CD1c-positive myeloid dendritic cell (primary cell): Measurements from ENCODE around the gene DNAJB1.
"Not testable (repeated sequence)": the region's sequence is repeated elsewhere in the genome, so short reads cannot be mapped to it uniquely, and the experiment has no call there.

ENCODE experiments used
- DNase-seq: peaks from one replicate; pipeline ENCODE4 v3.0.0-alpha.2; 2016; ENCODE audit errors: extremely low spot score

The DNAJB1 gene

DNA sequence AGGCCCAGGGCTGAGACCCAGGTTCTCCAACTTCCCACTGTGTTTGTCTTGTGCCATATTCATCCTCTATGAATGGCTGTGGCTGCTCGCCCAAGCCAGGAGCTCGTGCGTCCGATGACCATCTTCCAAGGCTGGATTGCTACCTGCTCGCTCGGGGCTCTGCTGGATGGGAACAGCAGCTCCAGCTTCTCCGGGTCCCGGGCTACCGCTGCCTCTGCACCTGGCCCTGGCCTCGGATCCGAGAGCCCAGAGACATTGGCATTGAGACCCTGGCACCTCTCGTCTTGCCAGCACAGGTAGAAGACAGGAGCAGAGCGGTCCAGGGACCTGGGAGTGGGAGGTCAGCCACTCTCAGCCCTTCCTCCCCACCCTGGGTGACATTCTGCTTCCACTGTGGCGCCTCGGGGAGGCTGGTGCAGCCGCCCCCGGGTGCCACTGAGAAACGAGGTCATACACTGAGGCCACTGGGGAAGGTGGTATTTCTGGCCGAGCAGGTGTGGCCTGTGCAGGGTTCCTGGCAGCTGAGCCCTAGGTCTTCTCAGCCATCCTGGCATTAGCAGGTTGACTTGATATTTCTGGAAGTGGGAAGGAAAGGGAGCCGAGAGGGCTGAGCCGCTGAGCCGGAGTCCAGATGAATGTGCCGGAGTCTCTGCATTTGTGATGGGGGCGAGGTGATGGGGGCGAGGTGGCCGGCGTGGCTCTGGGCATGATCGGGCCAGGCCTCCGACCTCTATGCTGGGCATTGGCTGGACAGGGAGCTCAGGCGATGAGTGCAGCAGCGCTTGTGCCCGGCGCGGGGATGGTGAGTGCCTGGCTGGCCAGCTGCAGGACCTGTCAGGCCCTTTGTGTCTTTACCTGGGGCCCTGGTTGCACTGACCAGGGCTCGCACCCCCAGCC, 35.1 kb upstream of the DNAJB1 start:
- no peak for DNase-seq

DNA sequence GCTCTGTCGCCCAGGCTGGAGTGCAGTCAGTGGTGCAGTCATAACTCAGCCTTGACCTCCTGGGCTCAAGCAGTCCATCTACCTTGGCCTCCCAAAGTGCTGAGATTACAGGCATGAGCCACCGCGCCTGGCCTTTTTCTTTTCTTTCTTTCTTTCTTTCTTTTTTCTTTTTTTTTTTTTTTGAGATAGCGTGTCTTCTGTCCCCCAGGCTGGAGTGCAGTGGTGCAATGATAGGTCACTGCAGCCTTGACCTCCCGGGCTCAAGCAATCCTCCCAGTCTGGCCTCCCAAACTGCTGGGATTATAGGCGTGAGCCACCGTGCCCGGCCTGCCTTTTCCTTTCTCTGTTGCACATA, 33.8 kb upstream of the DNAJB1 start:
- DNase-seq = not testable (repeated sequence)

DNA sequence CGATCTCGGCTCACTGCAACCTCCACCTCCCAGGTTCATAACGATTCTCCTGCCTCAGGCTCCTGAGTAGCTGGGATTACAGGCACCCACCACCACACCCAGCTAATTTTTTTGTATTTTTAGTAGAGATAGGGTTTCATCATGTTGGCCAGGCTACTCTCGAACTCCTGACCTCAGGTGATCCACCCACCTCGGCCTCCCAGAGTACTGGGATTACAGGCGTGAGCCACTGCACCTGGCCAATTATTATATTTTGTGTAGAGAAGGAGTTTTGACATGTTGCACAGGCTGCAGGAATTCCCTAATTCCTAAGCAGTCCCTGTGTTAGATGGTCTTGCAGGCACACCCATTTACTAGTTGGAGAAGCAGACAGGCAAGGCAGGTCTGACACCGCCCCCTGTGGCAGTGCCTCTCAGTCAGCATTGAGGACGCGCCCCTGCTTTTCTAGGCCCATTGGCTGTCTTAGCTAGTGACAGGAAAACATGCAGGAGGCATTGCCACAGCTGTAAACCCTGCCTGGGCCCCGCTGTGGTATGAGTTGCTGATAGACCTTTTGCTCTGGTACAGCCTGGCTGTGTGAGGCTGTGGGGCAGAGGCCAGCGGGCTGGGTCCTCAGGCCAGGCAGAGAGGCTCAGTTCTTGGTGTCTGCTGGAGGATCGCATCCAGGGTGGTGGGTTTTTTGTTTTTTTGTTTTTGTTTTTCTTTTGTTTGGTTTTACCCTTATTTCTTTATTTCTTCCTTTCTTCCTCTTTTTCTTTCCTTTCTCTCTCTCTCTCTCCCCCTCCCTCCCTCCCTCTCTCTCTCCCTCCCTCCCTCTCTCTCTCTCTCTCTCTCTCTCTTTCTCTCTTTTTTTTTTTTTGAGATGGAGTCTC, 33.2 kb upstream of the DNAJB1 start:
- DNase-seq = peak; percentile 61

DNA sequence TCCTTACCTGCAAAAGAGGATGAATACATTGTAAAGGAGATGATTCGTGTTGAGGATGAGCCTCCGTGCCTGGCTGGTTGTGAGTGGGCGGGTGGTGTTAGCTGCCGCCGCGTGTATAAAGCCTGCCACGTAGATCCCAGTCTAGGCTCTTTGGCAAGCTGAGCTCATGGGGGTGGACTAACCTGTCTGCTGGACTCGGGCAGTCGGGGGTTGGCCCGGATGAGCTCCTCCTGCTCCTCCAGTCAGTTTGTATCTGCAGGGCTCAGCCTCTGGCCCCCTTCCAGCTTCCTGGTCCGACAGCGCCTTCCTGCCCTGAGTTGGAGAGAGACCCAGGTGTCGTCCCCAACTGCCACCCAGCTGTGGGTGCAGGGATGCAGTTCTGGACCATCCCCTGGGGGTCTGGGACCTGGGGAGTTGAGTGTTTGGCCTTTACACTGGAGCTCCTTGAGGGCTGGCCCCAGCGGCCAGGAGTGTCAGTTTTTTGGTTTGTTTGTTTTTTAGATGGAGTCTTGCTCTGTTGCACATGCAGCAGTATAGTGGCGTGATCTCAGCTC, 32.1 kb upstream of the DNAJB1 start:
- DNase-seq = no peak

DNA sequence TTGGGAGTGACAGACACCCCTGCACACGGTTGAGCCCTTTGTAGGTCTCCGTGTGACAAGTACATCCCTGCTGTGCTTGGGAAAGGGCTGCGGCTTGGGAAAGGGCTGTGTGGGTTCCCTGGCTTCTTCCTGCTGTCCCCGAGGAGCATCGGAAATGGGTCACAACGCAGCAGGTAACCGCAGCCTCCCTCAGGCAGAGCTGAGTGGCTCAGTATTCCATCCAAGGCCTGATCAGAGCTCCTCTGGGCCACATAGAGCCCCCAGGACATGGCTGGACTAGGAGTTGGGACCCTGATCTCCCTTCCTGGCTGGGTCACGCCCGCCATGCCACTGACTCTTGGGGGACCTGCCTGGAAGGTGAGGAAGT, 27.5 kb upstream of the DNAJB1 start:
- DNase-seq = no peak

DNA sequence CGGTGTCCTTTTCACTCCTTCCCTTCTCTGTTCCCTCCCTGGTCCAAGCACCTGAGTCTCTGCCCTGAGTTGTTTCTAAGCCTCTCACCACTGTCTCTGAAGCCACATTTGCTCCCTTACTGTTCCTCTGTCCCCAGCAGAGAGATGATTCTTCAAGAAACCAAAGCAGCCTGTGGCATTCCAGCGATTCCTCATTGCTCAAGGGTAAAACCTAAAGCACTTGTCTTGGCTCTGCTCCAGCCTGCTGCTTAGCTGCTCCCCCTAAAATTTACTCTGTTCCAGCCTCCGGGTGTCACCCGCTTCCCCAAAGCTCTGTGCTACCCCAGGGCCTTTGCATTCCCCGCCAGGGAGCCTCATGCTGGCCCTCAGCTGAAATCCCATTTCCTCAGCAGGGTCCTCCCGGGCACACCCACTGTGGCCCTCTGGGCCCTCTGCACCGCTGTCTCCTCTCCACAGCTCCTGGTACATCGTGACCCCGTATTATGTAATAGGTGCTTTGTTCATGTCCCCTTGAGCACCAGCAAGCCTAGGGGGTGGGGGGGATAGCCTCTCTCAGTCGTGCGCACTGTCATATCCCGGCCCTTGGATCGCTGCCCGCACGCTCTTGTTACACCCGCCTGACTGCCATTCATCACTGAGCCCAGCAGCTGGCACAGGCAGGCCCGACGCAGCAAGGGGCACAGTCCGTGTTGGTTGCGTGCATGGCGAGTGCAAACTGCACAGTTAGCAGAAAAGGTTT, 26.9 kb upstream of the DNAJB1 start:
- no peak for DNase-seq

DNA sequence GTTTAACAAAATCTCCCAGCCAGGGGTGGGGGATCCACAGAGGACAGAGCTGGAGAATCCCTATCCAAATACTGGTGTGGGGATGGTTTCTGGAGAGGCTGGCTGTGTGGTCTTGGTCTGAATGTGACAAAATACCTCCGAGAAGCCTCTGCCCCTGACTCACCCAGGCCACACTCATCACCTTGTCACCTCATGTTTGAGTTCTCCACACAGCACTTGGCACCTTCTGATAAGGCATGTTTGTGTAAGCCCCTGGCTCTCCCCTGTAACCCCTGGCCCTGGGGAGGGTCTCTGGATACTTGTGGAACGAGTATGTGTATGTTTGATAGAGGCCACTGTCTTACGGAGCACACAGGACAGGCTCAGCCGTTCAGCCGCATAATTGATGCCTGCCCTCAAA, 25.9 kb upstream of the DNAJB1 start:
- DNase-seq = no peak

DNA sequence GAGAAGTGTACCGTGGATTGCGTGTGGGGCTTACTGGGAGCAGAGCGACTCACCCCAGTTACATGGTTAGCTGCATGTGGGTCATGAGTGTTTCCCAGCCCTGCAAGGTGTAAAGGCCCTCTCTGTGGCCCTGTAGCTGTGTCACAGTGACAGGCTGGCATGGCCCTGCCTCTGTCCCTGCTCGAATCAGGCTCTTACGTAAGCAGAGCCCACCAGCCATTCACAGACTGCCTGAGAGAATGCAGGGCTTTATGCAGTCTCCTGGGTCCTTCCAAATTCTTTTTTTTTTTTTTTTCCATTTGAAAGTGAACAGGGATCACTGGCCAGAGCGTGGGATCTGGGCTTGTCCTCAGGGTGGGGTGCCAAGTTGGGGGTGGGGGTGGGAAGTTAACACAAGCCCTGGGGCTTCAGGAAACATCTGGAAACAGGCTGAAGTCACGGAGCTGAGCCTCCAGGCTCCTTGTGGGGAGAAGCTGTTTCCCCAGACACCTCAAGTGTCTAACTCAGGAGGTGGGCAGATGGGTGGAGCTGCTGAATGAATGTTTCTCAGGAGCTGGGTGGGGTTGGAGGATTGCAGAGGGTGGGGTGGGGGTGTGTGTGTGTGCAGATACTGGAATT, 24.6 kb upstream of the DNAJB1 start:
- peak; percentile 50 for DNase-seq

DNA sequence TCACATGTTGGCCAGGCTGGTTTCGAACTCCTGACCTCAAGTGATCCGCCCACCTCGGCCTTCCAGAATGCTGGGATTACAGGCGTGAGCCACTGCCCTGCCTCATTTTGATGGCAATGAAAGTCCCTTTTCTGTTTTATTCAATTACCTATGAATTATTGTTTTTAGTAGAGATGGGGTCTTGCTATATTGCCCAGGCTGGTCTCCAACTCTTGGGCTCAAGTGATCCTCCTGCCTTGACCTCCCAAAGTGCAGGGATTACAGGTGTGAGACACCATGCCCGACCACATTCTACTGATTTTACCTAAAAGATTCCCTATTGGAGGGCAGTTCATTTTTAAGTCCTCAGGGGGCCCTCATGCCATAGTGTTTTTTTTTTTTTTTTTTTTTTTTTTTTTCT, 23.8 kb upstream of the DNAJB1 start:
- DNase-seq = not testable (repeated sequence)

DNA sequence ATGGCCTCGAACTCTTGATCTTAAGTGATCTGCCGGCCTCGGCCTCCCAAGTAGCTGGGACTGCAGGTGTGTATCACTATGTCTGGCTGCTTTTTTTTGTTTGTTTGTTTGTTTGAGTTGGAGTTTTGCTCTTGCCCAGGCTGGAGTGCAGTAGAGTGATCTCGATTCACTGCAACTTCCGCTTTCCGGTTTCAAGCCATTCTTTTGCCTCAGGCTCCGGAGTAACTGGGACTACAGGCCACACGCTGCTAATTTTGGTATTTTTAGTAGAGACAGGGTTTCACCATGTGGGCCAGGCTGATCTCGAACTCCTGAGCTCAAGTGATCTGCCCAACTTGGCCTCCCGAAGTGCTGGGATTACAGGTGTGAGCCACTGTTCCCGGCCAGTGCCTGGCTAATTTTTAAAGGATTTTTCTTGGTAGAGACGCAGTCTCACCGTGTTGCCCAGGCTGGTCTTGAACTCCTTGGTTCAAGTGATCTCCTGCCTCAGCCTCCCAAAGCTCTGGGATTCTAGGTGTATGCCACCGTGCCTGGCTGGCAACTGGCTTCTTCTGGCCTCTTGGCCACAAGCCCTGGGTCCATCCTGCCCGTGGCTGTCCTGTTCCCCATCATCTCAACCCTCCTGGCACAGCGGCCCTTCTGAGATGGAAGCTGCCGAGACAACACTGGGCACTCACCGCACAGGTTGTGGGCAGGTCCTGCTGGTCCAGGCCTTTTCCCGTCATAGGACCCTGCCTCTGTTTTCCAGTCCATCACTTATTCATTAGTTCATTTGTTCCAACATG, 22.7 kb upstream of the DNAJB1 start:
- no peak for DNase-seq

DNA sequence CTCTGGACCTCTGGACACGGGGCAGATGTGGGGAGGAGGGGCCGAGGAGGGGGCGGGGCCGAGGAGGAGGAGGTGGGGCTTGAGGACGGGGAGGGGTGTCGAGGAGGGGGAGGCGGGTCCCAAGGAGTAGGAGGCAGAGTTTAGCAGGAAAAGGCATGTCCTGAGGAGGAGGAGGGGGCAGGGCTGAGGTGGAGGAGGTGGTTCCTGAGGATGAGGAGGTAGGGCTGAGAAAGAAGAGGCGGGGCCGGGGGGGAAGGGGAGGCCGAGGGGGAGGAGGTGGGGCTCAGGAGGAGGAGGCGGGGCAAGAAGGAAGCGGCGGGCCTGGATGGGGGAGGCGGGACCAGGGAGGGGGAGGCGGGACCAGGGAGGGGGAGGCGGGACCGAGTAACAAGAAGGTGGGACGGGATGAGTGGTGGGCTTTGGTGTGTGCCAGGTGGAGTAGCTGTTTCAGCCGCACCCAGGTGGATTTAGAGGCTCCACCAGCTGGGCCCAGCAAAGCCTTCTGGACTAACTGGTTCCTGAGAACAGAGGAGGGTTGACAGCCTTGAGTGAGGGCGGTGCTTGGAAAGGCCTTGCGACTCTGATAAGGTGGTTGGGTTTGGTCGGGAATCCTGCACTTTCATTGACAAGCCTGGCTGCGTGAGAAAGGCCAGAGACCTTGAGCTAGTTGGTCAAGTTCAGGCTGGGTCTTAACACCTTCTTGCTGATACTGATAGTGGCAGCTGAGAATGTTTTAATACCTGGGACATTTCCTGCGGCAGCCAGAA, 18.9 kb upstream of the DNAJB1 start:
- no peak for DNase-seq

DNA sequence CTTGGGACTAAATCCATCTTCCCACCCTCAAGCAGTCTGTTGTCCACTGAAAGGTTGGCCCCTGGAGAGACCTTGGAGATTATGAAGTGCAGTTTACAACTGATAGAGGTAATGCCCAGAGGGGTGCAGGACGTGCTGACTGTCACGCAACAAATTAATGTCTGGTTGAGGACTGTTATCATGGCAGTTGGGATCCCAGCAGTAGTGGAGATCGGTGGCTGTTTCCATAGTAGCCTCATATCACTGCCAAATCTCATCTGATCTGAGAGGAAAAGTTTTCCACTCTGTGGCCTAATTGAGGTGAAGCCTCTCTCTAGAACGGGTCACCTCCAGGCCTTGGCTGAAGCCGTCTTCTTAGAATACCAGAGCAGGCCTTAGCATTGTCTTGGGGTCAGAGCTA, 15.3 kb upstream of the DNAJB1 start:
- no peak for DNase-seq

DNA sequence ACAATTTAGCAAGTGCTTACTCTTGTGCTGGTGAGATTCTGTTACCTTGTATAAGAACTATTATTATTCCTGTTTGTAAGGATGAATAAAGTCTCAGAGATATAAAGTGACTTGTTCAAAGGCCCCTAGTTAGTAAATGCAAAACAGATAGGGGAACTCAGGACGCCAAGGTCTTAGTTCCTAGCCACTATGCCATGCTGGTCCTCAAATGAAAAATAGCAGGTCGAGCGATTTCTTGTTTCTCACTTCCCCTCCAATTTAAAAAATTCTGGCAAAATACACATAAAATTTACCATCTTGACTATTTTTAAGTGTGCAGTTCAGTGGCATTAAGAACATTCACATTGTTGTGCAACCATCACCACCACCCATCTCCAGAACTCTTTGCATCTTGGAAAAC, 12.3 kb upstream of the DNAJB1 start:
- peak; percentile 76 for DNase-seq

DNA sequence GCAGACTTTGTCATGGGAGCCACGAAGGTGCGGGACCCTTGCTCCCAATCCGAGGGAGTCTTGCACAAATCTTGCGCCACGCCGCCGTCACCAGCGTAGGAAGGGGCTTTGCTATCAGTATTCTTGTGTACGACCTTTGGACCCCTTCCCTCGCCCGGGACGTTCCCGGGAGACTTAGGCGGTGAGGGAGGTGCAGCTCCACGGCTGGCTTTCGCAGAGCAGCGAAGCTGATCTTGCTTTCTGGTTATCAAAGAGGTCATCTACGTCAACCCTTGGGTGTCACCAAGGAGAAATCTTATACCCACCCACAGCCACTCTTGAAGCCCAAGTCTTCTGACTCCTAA, 11.8 kb upstream of the DNAJB1 start:
- peak; percentile 85 for DNase-seq

DNA sequence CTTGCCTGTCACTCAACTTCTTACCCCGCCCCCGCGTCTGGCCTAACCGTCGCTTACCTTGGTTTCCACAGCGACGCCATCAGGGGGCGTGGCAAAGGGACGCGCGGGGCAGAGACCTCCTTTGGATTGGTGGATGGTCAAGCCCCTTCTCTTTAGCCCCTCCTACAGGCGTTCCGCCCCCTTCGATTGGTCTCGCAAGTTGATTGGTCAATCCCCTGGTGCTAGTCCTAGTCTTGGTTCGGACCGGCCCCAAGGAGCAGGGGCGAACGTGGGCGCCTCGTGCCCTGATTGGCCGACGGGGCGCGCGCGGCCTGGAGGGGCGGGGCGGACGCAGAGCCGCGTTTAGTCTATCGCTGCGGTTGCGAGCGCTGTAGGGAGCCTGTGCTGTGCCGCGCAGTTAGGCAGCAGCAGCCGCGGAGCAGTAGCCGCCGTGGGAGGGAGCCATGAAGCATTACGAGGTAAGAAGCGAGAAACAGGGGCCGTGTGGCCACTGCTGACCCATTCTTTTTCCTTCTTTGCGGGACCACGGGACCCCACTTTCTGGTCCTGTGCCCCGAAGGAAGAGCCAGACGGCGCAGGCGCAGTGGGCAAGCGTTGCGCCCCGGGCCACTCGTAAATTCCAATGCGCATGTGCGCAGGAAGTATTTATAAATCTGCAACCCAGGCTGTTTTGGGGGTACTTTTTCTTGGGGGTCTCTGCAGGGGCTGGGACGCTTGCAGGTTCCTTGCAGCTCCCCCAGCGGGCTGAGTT, 11.2 kb upstream of the DNAJB1 start, which contains the start of gene TECR:
TECR (plus strand) TSS at position 341 of the 751 bp plus-strand sequence; CDS start at position 444, 103 bp downstream.
- peak; percentile 100 for DNase-seq

DNA sequence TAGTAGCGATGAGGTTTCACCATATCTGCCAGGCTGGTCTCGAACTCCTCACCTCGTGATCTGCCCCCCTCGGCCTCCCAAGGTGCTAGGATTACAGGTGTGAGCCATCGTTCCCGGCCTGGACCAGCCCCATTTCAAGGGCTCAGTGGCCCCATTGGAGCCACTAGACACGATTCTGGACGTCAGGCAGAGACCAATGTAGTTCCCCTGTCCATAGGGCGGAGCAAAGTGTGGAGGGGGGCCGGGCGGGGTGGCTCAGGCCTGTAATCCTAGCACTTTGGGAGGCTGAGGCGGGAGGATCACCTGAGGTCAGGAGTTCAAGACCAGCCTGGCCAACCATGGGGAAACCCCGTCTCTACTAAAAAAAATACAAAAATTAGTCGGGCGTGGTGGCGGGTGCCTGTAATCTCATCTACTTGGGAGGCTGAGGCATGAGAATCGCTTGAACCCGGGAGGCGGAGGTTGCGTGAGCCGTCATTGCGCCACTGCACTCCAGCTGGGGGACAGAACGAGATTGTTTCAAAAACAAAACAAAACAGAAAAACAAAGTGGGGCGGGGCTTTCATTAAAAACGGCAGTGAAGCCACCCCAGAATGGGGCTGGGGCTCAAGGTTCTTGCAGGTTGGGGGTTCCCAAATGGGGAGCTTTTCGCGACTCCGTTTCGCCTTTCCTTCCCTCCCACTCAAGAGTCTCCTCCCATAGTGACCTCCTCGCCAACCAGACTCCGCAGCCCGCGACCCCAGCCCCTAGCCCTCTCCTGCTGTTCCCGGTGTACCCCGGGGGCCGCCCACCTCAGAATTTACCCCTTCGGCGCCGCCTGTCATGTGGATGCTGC, 10.4 kb upstream of the DNAJB1 start:
- peak; percentile 65 for DNase-seq

DNA sequence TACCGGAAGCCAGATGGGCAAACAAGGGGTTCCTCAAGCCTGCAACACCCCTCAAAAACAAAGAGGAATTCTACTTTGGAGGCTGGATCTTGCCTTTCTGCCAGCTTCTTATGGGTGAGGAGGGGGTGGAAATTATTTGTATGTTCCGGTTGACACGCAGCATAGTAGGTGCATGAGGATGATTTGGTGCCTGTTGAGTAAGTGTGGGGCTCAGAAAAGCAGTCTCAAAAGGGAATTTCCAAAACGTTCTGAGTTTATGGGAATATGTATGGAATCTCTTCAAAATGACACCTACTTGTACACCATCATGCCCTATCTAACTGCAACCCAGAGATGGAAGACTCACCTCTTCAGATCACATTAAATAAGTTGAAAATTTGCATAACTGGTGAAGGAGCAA, 8.2 kb upstream of the DNAJB1 start:
- no peak for DNase-seq

DNA sequence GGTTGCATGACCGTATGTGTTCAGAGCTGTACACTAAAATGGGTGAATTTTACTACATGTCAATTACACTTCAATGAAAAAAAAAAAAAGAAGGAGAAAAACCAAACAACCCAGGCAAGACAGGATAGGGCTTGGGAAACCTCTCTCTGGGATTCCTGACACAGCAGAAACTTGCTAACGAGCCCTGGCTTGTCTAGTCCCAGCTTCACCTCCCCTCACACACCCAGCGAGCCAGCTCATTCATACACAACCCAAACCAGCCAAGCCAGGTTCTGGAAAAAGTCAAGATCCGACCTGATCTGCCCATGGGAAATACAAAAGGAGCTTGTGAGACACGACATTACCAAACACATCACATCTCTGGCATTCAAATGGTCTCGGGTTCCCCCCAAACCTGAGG, 7.5 kb upstream of the DNAJB1 start:
- DNase-seq = no peak
